ENCODE results near the gene CTSG.
"Not testable (repeated sequence)": the region's sequence is repeated elsewhere in the genome, so short reads cannot be mapped to it uniquely, and the experiment has no call there.

Gene CTSG

DNA sequence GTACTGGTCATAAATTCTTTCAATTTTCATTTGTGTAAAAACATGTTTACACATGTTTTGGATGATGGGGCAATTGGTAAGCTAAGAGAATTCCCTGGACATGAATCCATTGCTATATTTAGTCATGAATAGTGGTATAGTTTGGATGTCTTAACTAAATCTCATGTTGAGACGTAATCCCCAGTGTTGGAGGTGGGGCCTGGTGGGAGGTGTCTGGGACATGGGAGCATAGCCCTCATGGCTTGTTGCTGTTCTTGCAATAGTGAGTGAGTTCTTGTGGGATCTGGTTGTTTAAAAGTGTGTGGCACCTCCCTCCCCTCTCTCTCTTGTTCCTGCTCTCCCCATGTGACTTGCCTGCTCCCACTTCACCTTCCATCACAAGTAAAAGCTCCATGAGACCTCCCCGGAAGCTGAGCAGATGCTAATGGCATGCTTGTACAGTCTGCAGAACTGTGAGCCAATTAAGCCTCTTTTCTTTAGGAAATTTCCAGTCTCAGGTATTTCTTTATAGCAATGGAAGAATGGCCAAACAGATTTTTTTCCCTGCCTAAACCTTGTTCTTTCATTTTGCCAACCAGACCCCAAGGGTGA, 33.6 kb downstream of the CTSG start:
- peak; percentile 6 for DNase-seq (ENCODE audit: low read depth)

DNA sequence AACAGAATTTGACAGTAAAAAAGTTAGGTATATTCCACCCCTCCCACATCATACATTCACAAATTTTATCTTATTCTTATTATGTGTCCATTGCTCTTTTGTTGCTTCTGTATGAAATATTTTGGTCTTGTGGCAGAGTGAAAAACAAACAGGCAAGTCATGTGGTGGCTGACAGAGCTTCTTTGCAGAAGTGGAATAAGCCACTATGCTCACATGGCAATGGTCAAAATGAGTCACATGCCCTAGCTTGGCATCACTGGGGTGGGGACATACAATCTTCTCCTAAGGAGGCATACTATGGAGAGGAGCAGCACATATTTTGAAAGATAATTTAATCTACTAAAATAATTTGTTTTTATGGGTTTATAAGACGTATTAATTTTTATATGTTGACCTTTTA, 40.3 kb downstream of the CTSG start:
- no peak for DNase-seq (ENCODE audit: low read depth)

DNA sequence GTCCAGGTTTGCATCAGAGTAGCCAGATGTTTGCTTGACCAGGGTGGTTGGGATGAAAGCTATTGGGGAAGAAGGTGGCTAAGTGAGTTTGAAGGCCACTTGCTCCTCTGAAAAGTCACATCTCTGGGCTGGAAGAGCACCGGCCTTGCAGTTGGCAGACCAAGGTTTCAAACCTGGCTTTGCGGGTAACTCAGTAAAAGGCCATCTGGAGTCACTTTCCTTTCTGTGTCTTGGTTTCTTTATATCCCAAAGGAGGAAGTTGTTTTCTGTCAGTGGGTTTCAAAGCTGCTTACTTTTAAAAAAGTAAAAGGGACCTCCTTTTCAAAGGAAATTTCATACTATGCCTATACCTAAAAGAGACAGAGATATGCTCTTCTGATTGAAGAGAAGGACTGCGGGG, 41.8 kb downstream of the CTSG start:
- no peak for DNase-seq (ENCODE audit: low read depth)

DNA sequence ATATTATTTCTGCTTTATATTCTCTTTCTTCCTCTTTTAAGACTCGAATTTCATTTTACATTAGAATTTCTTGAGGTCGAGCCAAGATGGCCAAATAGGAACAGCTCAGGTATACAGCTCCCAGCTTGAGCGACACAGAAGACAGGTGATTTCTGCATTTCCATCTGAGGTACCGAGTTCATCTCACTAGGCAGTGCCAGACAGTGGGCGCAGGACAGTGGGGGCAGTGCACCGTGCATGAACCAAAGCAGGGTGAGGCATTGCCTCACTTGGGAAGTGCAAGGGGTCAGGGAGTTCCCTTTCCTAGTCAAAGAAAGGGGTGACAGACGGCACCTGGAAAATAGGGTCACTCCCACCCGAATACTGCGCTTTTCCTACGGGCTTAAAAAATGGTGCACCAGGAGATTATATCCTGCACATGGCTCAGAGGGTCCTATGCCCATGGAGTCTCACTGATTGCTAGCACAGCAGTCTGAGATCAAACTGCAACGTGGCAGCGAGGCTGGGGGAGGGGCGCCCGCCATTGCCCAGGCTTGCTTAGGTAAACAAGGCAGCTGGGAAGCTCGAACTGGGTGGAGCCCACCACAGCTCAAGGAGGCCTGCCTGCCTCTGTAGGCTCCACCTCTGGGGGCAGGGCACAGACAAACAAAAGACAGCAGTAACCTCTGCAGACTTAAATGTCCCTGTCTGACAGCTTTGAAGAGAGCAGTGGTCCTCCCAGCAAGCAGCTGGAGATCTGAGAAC, 50.0 kb downstream of the CTSG start:
- DNase-seq (ENCODE audit: low read depth): not testable (repeated sequence)
